WI38 (cell line): Measurements from ENCODE around the gene F10.
"Not testable (repeated sequence)": the region's sequence is repeated elsewhere in the genome, so short reads cannot be mapped to it uniquely, and the experiment has no call there.

Source experiments
- H3K4me3 ChIP-seq: 2 replicates; pipeline ENCODE4 v1.5.1; 2011; ENCODE audit warnings: low read depth, mild to moderate bottlenecking, control low read depth, low read length
- TF ChIP-seq, protein P1 (sequence below): IDR thresholded peaks from 2 replicates; pipeline ENCODE4 v1.5.1; 2012; ENCODE audit warnings: low read depth, mild to moderate bottlenecking, control low read depth, low read length

F10 gene

DNA sequence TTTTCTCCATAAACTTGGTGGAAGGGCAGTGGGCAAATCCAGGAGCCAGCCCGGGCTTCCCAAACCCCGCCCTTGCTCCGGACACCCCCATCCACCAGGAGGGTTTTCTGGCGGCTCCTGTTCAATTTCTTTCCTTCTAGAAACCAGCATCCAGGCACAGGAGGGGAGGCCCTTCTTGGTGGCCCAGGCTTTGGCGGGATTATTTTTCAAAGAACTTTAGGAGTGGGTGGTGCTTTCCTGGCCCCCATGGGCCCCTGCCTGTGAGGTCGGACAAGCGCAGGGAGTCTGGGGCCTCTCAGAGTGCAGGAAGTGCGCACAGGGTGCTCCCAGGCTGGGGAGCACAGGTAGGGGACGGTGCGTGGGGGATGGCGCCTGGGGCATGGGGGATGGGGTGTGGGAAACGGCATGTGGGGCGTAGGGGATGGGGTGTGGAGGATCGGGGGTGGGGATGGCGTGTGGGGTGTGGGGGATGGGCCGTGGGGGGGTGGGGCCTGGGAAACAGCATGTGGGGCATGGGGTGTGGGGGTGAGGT, 16.6 kb upstream of the F10 start:
- H3K4me3 ChIP-seq: no peak overlapping the region
- TF ChIP-seq, protein P1, sequence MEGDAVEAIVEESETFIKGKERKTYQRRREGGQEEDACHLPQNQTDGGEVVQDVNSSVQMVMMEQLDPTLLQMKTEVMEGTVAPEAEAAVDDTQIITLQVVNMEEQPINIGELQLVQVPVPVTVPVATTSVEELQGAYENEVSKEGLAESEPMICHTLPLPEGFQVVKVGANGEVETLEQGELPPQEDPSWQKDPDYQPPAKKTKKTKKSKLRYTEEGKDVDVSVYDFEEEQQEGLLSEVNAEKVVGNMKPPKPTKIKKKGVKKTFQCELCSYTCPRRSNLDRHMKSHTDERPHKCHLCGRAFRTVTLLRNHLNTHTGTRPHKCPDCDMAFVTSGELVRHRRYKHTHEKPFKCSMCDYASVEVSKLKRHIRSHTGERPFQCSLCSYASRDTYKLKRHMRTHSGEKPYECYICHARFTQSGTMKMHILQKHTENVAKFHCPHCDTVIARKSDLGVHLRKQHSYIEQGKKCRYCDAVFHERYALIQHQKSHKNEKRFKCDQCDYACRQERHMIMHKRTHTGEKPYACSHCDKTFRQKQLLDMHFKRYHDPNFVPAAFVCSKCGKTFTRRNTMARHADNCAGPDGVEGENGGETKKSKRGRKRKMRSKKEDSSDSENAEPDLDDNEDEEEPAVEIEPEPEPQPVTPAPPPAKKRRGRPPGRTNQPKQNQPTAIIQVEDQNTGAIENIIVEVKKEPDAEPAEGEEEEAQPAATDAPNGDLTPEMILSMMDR: no peak

DNA sequence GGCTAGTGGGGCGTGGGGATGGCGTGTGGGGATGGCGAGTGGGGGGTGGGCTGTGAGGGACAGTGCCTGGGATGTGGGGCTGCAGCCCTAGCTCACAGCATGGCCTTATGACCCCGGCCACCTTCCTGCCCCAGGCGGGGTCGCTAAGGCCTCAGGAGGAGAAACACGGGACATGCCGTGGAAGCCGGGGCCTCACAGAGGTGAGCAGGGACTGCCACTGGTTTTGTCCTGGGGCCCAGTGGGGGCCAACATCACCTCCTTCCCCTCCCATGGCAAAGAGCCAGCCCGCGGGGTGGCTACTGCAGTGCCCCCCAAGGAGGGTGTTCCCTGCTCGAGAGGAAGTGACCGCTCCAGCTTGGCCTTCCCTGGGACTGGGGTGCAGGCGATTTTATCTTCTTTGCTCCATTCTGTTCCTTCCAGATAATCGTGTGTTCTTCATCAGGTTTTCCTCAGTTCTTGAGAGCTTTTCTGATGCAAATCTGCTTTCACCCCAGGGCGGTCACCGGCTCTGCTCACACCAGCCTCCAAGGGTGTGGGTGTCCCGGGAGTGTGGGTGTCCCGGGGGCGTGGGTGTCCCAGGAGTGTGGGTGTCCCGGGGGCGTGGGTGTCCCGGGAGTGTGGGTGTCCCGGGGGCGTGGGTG, 15.8 kb upstream of the F10 start:
- H3K4me3 ChIP-seq: no peak overlapping the region
- TF ChIP-seq, protein P1: no peak

DNA sequence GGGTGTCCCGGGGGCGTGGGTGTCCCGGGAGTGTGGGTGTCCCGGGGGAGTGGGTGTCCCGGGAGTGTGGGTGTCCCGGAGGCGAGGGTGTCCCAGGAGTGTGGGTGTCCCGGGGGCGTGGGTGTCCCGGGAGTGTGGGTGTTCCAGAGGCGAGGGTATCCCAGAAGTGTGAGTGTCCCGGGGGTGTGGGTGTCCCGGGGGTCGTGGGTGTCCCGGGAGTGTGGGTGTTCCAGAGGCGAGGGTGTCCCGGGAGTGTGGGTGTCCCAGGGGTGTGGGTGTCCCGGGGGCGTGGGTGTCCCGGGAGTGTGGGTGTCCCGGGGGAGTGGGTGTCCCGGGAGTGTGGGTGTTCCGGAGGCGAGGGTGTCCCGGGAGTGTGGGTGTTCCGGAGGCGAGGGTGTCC, 14.1 kb upstream of the F10 start:
- not testable (repeated sequence) for H3K4me3 ChIP-seq

DNA sequence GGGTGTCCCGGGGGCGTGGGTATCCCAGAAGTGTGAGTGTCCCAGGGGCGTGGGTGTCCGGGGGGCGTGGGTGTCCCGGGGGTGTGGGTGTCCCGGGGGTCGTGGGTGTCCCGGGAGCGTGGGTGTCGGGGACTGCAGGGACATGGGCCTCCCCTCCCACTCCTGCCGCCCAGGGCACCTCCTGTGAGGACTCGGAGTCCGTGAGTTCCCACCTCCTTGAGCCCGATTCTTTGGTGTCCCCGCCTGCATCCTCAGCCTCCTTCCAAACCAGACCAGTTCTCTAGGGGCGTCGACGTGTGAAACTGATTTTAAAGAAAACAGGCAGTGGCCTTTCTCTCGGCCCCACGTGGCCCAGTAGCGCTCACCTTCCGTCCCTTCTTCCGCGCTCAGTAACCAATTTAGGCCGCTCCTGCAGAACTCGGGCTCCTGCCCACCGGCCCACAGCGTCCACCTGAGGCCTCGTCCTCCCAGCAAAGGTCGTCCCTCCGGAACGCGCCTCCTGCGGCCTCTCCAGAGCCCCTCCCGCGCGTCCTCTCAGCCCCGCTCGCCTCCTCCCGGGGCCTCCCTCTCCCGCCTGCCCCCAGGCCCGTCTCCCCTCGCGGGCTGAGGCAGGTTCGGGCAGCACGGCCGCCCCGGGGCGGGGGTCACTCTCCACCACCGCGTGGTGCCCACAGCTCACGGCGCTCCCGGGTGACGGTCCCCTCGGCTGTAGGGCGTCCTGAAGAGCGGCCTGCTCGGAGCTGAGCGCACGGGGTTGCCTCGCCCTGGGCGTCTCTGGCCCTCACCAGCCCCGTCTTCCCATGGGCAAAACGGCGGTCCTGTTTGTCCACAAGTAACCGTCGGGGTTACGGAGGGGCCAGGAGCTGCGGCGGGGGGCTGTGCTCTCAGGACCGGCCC, 13.2 kb upstream of the F10 start:
- H3K4me3 ChIP-seq: no peak overlapping the region
- TF ChIP-seq, protein P1: no peak

DNA sequence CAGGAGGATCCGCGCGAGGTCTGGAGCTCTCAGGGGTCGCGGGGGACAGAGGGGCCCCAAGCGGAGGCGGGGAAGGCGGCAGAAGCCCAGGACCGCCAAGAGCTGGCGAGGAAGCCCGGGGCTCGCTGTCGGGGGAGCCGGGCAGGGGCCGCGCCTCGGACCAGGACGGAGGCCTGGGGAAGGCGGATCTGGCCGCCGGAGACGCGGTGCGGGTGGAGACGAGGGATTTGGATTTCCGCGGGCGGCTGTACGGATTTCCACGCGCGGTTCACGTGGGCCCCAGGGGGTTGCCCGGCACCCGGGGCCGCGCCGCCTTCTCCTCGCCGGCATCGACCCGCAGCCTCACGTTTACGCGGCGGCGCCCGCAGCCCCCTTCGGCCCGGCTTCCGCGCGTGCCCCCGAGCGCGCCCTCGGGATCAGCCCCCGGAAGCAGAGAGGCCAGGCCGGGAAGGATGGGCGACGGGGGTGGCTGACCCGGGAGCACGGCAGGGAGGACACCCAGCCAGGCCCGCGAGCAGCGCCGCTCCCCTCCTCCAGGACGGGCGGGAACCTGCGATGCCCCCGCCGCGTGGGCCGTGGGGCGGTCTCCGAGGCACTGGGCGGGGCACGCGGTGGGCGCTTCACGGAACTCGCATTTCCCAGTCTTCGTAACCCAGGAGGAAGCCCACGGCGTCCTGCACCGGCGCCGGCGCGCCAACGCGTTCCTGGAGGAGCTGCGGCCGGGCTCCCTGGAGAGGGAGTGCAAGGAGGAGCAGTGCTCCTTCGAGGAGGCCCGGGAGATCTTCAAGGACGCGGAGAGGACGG, 12.3 kb upstream of the F10 start:
- H3K4me3 ChIP-seq: no peak overlapping the region; the same call in 1 of the 2 replicates
- TF ChIP-seq, protein P1: no peak

DNA sequence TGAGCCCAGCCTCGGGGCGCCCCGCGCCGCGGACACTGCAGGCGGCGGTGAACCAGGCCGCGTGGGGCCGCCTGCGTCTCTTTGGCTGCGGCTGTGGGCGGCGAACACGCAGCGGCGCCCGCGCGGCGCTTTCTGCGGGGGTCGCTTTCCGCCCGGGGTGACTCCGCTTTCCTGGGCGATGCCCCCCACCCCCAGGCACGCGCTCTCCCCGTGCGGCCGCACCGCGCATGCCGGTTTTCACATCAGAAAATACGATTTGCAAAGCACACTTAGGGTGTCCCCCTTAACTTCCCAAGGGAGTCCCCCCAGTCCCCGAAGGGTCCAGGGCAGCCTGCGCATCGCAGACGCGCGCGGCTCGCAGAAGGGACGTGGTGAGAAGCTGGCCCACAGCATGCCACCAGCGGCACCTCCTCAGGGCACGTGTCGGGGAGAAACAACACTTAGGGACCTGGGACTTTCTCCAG, 11.7 kb upstream of the F10 start:
- TF ChIP-seq, protein P1: no peak
- no peak overlapping the region for H3K4me3 ChIP-seq

DNA sequence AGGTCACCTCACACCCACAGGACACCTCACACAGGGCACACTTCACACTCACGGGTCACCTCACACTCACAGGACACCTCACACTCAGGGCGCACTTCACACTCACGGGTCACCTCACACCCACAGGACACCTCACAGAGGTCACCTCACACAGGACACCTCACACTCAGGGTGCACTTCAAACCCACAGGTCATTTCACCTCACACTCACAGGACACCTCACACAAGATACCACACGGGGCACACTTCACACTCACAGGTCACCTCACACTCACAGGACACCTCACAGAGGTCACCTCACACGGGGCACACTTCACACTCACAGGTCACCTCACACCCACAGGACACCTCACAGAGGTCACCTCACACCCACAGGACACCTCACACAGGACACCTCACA, 10.8 kb upstream of the F10 start:
- H3K4me3 ChIP-seq: not testable (repeated sequence)

DNA sequence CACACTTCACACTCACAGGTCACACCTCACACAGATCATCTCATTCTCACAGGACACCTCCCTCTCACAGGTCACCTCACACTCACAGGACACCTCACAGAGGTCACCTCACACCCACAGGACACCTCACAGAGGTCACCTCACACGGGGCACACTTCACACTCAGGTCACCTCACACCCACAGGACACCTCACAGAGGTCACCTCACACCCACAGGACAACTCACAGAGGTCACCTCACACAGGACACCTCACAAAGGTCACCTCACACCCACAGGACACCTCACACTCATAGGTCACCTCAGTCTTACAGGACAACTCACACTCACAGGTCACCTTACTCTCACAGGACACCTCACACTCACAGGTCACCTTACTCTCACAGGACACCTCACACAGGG, 10.1 kb upstream of the F10 start:
- H3K4me3 ChIP-seq: not testable (repeated sequence)
